ACHN (cell line): Measurements from ENCODE around the gene CLPSL1.

Experiments
- DNase-seq: peaks from one replicate; pipeline ENCODE4 v3.0.0-alpha.2; 2015
- in situ Hi-C: cut with HindIII; loops from 2 replicates; pipeline ENCODE4 v1.10.0; 2017; ENCODE audit warnings: low sequenced_read_pairs, low pct_ligation_motif_present, low pct_unique_long_range_greater_than_20kb

Gene CLPSL1

DNA sequence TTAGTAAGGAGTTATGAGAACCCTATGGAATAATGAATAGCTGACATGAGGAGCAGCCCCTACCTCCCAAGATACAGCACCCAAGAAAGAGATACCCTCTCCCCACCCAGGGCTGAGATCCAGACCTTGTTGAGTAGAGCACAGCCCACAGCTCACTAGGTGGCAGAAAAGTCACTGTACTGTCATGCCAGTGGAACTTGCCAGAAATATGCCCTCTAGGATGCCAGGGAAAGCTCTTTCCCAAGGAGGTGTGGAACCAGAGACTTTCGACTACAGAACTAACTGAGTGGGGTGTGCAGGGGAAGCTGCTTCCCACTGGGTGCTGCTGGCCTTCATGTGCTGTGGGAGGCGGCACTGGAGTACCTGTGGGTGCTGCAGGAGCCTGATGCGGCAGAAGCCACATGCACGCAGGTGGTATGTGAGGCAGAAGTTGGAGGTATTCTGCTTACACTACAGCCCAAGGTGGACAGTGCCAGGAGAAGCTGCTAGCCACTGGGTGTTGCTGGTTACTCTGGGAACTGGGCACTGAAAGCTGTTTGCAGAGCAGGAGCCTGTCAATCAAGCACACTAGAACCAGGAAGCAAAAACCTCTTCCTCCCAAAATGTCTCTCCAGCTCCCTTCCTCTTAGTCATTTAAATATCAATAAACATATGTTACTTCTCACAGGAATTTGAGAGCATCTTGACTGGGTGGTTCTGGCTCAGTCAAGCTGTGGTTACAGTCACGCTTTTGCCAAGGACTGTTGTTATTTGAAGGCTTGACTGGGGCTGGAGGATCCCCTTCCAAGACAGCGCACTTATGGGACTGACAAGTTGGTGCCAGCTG, 26.2 kb upstream of the CLPSL1 start:
- in situ Hi-C loops, result no loop called here
- no peak for DNase-seq

DNA sequence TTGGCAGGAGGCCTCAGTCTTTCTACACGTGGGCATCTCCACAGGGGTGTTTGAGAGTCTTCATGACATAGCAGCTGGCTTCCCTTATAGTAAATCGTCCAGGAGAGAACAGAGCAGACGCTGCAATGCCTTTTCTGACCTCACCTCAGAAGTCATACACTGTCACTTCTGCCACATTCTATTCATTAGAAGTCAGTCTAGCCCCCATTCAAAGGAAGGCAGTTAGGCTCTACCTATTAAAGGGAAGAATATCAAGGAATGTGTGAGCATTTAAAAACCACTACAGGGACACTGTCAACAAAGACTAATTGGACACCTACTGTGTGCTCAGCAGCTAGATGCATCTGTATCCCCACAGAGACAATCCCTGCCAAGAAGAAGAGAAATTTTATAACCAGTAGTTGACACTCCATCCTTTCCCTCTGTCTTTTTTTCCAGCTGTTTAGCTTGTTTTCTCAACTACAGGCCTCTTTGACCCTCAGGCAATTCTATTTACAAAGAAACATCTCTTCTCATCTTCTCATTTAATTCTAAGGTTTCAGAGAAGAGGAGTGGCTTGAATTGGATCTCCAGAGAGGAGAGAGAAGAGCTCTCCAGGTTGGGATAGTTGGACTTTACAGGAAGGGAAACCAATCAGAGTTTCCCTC, 25.4 kb upstream of the CLPSL1 start:
- in situ Hi-C loops, result no loop called here
- DNase-seq, result no peak

DNA sequence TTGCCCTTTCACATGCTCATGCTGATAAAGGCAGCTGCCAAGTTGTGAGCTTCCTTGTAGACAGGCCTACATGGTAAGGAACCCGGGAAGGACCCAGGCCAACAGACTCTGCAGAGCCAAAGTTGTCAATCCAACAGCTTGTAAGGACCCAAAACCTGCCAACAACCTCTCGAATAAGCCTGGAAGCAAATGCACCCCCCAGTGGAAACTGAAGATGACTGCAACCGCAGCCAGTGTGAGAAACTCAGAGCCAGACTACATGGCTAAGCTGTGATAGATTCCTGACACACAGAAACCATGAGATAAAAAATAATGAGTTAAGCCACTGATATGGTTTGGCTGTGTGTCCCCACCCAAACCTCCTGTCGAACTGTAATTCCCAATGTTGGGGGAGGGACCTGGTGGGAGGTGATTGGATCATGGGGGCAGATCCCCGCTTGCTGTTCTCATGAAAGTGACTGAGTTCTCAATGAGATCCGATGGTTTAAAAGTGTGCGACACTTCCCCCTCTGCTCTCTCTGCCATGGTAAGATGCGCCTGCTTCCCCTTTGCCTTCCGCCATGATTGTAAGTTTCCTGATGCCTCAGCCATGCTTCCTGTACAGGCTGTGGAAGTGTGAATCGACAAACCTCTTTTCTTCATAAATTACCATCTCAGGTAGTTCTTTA, 23.2 kb upstream of the CLPSL1 start:
- in situ Hi-C loops, result no loop called here
- DNase-seq, result peak; percentile 35

DNA sequence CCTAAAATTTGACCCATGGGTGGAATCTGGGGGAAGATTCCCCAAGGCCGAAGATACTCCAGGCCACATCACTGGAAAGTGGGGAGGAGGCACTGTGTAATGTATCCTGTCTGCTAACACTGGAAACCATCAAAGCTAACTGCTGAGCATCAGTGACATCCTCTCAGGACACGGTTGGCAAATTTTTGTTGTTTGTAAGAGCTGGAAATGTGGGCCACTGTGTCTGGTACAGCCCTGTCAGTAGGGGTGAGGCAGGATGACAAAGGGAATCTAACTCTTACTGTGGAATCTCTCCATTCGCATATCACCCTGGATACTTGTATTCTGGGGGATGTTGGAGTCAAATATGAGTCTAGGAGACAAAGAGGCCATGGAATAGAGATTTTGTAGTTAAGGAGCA, 21.4 kb upstream of the CLPSL1 start:
- DNase-seq, result no peak
- in situ Hi-C loops, result no loop called here

DNA sequence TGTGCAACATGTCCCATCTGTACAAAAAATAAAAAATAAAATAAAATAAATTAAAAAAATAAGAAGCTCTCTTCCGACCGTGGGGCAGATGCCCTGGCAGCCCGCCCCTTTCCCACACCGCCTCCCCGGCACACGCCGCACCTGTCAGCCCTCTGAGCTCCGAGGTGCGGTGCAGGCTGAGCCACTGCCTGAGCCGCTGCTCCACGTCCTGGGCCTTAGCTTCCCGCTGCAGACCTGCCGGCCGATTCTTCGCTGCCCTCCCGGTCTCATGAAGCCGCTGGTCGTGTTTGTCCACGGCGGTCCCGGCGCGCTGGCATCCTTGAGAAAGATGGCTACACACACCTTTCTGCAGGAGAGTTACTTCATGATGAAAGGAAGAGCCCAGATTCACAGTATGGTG, 15.1 kb upstream of the CLPSL1 start:
- in situ Hi-C loops, result no loop called here
- no peak for DNase-seq

DNA sequence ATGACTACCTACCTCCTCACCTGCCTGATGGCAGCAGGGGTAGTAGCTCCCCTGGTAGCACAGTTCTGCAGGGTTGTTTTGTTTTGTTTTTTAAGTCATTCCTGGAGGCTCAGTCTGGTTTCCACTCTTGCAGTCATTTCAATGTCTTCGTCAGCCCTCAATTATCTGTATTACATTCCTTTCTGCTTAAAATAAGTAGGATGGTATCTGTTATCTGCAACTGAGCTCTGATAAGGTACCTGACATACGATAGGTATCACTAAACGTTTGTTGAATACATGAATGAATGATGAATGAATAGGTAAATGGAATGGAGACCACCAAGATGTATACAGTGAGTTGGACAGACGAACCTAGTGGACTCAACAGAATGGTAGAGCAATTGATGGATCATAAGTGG, 11.6 kb upstream of the CLPSL1 start:
- DNase-seq, result no peak
- in situ Hi-C loops, result no loop called here

DNA sequence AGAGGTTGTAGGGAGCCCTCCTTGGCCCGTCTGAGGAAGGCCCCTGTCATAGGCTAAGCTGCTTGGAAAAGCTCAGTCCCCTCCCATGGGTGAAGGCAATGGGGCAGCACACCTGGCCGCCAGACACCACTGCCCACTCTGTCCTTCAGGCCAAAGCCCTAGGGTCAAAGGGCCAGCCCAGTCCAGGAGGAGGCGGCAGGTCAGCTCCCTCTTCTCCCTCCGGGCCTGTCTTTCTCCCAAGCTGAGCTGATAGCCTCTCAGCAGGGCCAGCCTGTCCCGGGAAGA, 9.5 kb upstream of the CLPSL1 start:
- in situ Hi-C loops, result no loop called here

DNA sequence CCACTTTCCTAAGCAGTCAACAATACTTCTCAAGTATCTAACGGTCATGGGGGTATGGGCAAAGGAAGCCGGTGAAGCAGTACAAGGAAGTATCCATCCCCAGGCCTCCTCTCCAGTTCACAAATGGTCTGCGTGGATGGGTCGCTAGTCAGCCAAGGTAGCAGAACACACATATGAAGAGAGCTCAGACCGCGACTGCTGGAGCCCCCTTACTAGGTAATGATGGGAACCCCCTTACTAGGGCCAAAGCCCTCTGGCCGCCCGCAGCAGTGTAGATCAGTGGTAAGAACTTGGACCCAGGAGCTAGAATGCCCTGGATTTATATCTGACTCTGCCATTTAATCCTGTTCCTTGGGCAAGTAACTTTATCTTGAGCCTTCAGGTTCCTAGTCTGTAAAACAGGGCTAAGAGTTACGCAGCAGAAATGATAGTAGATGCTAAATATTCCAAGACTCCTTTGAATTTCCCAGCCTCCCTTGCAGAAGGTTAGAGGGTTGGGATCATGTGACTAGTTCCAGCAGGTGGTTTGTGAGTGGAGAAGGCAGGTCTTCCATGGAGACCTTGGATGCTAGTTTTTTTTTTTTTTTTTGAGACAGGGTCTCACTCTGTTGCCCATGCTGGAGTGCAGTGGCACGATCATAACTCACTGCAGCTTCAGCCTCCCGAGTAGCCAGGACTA, 6.6 kb upstream of the CLPSL1 start:
- in situ Hi-C loops, result no loop called here
- DNase-seq, result no peak

More for the DNA sequence above, 9.5 kb upstream of the CLPSL1 start:
- no peak for DNase-seq

DNA sequence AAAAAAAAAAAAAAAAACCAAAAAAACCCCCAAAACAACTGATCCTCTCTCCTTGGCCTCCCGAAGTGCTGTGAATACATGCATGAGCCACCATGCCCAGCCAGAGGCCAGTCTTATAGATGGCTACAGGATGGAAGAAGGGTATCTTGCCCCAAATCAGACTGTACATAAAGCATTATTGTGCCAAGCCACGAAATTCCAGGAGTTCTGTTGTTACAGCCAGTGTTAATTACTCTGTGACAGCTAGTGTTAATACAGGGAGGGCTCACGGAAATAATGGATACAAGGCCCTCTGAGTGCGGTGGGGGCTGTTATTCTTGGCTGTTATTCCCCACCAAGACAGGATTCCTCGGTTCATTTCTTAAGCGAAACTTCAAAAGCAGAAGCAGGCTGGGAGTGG, 5.8 kb upstream of the CLPSL1 start:
- DNase-seq, result no peak
- in situ Hi-C loops, result no loop called here

DNA sequence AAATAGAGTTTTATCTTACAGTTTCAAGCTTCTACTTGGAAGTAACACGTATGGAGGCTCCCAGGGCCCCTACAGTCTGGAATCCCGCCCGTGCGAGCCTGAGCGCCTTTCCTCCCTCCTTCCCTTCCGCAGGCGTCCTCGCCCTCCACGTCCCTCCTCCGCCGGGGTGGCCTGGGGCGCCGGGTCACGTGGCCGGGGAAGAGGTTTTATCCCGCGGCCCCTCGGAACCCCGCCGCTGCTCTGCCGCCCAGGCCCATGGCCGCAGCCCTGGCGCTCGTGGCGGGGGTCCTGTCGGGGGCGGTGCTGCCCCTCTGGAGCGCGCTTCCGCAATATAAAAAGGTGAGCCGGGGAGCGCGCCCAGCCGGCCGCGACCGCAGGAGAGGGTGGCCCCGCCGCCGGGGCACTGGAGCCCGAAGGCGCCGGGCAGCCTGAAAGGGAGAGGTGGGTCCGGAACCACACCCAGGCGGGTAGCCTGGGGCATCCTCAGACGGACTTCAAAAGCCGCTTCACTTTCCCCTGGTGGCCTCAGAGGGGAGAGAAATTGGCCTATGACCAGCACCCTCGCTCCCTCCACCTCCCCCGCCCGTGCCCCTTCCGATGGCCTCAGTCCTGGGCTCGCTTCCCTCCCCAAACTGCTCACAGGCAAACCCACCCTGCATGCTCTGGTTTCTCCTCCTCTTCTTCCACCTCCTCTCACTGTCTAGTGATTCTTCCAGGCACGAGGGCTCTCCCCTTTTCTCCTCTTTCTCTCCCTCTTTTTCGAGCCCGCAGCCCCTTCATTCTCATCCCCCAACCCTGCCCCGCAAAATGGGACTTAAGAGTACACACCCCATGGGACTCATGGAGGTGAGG, 4.2 kb upstream of the CLPSL1 start, which contains the start of gene CLPSL2:
TSS of gene CLPSL2 (plus strand) at position 235 of the 852 bp plus-strand sequence. CDS start at position 256, 21 bp downstream.
- DNase-seq, result peak; percentile 31
- in situ Hi-C loops, result no loop called here

DNA sequence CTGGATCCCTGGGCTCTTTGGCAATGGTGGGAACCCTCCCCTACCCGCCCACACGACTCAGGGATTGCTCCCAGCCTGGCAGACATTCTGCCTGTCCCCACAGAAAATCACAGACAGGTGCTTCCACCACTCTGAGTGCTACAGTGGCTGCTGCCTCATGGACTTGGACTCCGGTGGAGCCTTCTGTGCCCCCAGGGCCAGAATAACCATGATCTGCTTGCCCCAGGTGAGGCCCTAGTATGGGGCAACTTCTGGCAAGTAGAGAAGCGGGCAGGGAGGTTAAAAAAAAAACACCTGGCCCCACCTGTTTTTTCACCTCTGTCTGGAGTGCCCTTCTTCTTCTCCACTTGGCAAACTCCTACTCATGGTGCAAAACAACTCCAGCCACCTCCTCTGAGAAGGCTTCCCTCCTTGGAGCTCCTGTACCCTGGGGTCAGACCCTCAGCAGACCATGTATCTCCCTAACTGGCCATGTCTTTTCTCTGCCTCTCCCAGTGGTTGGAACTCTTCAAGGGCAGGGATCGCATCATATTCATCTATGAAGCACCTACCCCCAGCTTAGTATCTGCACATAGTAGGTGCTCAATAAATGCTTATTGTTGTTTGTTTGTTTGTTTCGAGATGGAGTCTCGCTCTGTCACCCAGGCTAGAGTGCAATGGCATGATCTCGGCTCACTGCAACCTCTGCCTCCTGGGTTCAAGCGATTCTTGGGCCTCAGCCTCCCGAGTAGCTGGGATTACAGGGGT, 3.3 kb upstream of the CLPSL1 start:
- no peak for DNase-seq
- in situ Hi-C loops, result no loop called here

DNA sequence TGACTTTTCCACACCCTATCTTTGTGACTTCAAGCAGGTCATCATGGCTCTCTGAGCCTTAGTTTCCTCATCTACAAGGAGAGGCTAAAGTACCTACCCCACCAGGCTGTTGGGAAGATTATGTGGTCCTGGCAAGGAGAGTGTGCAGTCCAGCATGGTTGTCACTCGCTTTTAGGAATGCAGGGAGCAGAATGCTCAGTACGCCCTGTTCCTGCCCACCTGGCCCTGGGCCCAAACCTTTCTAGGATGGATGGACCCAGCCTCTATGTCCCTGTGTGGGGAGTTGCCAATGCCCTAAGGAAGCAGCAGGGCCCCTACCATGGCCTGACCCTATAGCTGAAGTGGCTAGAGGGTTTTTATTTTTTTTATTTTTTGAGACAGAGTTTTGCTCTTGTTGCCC, 2.4 kb upstream of the CLPSL1 start:
- in situ Hi-C loops, result no loop called here

DNA sequence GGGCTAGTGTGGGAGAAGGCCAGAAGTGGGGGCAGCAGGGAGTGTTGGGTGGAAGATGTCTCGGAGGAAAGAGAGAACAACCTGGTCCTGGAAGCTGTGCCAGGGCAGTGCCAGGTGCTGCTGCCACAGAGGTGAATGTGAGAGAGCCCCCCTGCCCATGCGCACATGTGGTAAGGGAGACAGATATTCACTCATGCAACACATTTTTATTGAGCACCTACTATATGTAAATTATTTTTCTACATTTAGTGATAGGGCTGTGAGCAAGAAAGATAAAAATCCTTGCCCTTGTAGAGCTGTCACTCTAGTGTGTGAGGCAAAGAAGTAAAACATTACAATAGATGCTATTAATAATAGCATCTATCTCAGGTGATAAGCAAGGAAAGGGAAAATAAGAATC, 471 bp downstream of the CLPSL1 start:
- in situ Hi-C loops, result no loop called here
- no peak for DNase-seq

More for the DNA sequence above, 2.4 kb upstream of the CLPSL1 start:
- DNase-seq, result no peak

DNA sequence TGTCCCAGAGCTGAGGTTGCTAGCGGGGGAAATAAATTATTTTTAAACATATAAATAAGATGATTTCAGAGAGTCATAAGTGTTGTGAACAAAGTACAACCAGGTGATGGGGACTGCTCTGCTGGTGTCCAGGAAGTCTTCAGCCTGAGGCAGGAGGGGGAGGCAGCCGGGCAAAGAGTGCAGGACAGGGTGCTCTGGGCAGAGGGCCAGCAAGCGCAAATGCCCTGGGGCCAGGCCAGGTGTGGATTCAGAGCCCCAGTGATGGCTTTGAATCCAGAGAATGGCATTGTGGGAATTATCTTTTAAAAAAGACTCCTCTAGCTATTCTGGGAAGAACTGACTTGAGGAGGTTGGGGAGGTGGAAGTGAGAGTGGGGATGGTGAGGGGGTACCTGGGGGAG, 1.6 kb downstream of the CLPSL1 start:
- in situ Hi-C loops, result no loop called here

DNA sequence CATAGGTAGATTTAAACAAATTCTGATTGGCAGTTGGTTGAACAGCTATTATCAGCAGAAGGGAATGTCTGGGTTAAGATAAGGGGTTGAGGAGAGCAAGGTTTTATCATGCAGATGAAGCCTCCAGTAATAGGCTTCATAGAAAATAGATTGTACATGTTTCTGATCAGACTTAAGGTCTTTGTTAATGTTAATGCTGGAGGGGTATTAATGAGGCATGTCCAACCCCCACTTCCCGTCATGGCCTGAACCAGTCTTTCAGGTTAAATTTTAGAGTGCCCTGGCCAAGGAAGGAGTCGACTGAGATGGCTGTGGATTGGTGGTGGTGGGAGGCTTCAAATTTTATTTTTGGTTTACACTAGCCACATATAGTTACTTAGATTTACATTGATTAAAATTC, 3.4 kb downstream of the CLPSL1 start:
- no peak for DNase-seq
- in situ Hi-C loops, result no loop called here

More for the DNA sequence above, 1.6 kb downstream of the CLPSL1 start:
- no peak for DNase-seq

DNA sequence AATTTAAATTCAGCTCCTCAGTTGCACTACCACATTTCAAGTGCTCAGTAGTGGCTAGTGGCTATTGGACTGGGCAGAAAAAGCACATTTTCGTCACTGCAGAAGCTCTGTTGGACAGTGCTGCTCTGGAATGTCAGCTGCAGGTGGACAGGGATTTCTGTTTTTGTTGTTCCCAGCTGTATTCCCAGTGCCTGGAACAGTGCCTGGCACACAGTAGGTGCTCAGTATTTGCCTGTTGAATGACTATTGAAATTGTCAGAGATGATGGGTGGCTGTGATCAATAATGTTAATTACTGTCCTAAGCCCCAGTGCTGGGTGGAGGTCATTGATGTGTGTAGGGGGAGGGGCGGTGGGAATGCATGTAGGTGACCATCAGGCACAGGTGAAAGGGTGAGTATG, 5.5 kb downstream of the CLPSL1 start:
- in situ Hi-C loops, result no loop called here

DNA sequence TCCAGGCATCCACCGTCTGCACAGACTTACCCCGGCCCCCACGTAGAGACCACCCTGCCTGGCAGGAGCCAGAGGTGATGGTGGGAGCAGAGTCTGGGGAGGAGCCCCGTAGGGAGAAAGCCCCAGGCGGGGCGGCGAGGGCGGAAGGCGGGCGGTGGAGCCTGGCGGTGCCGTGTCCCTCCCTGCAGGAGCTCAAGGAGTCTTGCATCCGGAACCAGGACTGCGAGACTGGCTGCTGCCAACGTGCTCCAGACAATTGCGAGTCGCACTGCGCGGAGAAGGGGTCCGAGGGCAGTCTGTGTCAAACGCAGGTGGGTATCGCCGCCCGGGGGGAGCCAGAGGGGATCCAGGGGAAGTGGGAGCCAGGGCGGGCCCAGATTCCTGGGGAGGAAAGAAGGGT, 6.0 kb downstream of the CLPSL1 start:
- in situ Hi-C loops, result no loop called here
- DNase-seq, result peak; percentile 25

More for the DNA sequence above, 5.5 kb downstream of the CLPSL1 start:
- DNase-seq, result no peak
